Measurements from ENCODE around the gene GSE1. TPM values are rescaled to one million over a fixed set of nuclear protein-coding genes. Genes with fewer than 3 reads are reported as not detected.

GSE1 gene
- total and polyA plus RNA-seq, 9 of the 15 experiments (the other 6 are each of a cell fraction or from before 2014, with no cell fraction given) = 12.2 to 244 (median 57.9) TPM

DNA sequence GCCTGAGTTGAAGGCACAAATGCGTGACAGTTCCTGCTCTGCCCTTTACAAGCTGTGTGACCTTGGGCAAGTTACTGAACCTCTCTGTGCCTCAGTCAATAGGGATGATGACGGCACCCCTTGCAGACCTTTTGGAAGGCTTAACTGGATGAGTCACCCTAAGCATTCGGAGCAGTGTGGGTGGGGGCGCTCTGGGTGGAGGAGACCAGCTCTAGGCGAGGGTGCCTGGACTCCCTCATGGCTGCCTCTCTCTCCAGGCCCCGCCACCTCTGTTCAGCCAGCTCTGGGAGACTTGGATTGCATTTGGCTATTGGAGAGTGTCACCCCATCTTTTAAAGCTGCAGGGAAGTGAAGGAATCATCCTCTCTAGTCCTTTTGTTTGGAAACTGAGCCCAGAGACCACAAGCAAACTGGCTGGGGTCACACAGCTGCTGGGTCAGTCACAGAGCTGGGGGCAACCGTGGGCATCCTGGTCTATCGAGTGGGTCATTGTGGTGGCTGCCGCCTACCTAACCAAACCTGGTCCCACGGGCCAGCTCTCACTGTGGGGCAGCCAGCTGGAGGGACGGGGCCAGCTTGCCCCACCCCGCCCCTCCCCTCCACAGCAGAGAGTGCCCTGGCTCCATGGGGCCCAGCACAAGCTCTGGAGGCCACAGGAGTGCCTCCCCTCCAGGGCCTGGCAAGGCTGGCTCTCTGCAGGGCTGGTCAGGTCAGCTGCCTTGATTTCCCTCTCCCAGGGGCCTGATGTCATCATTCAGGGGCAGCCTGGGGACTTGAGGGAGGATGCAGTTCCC is 20.2 kb upstream of the GSE1 start (continued):
- TF ChIP-seq, protein P1, sequence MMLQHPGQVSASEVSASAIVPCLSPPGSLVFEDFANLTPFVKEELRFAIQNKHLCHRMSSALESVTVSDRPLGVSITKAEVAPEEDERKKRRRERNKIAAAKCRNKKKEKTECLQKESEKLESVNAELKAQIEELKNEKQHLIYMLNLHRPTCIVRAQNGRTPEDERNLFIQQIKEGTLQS (IDR thresholded peaks at IDR 0.05) = peak; percentile 98
- TF ChIP-seq, protein P1 (CRISPR knock-in tag; conservative IDR thresholded peaks at IDR 0.05) = no peak
- TF ChIP-seq KDM1A (IDR thresholded peaks at IDR 0.05) (peak; percentile 73 to 85), ZNF239 (CRISPR knock-in tag; IDR thresholded peaks at IDR 0.05) (peak; percentile 95), TFAM (CRISPR knock-in tag; conservative IDR thresholded peaks at IDR 0.05) (no peak), RCOR1 (IDR thresholded peaks at IDR 0.05; ENCODE audit: borderline replicate concordance in 1 of 2, low read depth in 2 of 2, low read length in 2 of 2) (peak in 1 of 2 experiments; percentile 83; a peak in 2 of 4 replicates), POLR2AphosphoS5 (IDR thresholded peaks at IDR 0.05; ENCODE audit: control insufficient read depth, insufficient read depth, low read depth, low read length) (peak; percentile 25; the same call in 1 of the 2 replicates), RBM25 (IDR thresholded peaks at IDR 0.05; ENCODE audit: low read depth, low read length, severe bottlenecking) (peak; percentile 97), KLF16 (IDR thresholded peaks at IDR 0.05) (no peak), SMARCA5 (IDR thresholded peaks at IDR 0.05) (peak; percentile 97), ZNF41 (CRISPR knock-in tag; conservative IDR thresholded peaks at IDR 0.05) (no peak), DACH1 (IDR thresholded peaks at IDR 0.05; ENCODE audit: partially characterized antibody) (peak; percentile 31)
- TF ChIP-seq, protein P2, sequence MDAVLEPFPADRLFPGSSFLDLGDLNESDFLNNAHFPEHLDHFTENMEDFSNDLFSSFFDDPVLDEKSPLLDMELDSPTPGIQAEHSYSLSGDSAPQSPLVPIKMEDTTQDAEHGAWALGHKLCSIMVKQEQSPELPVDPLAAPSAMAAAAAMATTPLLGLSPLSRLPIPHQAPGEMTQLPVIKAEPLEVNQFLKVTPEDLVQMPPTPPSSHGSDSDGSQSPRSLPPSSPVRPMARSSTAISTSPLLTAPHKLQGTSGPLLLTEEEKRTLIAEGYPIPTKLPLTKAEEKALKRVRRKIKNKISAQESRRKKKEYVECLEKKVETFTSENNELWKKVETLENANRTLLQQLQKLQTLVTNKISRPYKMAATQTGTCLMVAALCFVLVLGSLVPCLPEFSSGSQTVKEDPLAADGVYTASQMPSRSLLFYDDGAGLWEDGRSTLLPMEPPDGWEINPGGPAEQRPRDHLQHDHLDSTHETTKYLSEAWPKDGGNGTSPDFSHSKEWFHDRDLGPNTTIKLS (IDR thresholded peaks at IDR 0.05; ENCODE audit: borderline replicate concordance, low read depth) = no peak
- TF ChIP-seq, protein P3, sequence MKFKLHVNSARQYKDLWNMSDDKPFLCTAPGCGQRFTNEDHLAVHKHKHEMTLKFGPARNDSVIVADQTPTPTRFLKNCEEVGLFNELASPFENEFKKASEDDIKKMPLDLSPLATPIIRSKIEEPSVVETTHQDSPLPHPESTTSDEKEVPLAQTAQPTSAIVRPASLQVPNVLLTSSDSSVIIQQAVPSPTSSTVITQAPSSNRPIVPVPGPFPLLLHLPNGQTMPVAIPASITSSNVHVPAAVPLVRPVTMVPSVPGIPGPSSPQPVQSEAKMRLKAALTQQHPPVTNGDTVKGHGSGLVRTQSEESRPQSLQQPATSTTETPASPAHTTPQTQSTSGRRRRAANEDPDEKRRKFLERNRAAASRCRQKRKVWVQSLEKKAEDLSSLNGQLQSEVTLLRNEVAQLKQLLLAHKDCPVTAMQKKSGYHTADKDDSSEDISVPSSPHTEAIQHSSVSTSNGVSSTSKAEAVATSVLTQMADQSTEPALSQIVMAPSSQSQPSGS (CRISPR knock-in tag; IDR thresholded peaks at IDR 0.05) = peak; percentile 74; the same call in 1 of the 2 replicates
- TF ChIP-seq, protein P4, sequence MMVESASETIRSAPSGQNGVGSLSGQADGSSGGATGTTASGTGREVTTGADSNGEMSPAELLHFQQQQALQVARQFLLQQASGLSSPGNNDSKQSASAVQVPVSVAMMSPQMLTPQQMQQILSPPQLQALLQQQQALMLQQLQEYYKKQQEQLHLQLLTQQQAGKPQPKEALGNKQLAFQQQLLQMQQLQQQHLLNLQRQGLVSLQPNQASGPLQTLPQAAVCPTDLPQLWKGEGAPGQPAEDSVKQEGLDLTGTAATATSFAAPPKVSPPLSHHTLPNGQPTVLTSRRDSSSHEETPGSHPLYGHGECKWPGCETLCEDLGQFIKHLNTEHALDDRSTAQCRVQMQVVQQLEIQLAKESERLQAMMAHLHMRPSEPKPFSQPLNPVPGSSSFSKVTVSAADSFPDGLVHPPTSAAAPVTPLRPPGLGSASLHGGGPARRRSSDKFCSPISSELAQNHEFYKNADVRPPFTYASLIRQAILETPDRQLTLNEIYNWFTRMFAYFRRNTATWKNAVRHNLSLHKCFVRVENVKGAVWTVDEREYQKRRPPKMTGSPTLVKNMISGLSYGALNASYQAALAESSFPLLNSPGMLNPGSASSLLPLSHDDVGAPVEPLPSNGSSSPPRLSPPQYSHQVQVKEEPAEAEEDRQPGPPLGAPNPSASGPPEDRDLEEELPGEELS (CRISPR knock-in tag; IDR thresholded peaks at IDR 0.05; ENCODE audit: borderline replicate concordance) = 0 out of 2 replicates have a peak, but pooled peaks have one; percentile 27
- TF ChIP-seq, protein P5, sequence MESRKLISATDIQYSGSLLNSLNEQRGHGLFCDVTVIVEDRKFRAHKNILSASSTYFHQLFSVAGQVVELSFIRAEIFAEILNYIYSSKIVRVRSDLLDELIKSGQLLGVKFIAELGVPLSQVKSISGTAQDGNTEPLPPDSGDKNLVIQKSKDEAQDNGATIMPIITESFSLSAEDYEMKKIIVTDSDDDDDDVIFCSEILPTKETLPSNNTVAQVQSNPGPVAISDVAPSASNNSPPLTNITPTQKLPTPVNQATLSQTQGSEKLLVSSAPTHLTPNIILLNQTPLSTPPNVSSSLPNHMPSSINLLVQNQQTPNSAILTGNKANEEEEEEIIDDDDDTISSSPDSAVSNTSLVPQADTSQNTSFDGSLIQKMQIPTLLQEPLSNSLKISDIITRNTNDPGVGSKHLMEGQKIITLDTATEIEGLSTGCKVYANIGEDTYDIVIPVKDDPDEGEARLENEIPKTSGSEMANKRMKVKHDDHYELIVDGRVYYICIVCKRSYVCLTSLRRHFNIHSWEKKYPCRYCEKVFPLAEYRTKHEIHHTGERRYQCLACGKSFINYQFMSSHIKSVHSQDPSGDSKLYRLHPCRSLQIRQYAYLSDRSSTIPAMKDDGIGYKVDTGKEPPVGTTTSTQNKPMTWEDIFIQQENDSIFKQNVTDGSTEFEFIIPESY (CRISPR knock-in tag; IDR thresholded peaks at IDR 0.05) = peak; percentile 53; the same call in 1 of the 2 replicates
